ENCODE data around the gene ACADS.
A peak's percentile ranks its signal among the peaks of the same experiment; 100 is the strongest.

Gene ACADS

GRCh38 chr12:120757226-120757742 is 31.7 kb downstream of the ACADS start:
- no peak for DNase-seq (ENCODE audit: low spot score)

GRCh38 chr12:120757949-120758348 is 32.3 kb downstream of the ACADS start:
- DNase-seq (ENCODE audit: low spot score): no peak

GRCh38 chr12:120758798-120759590 is 33.4 kb downstream of the ACADS start:
- DNase-seq (ENCODE audit: low spot score): no peak

GRCh38 chr12:120759591-120760348 is 34.1 kb downstream of the ACADS start:
- DNase-seq (ENCODE audit: low spot score): no peak

- DNase-seq (ENCODE audit: low spot score): no peak
Observed at GRCh38 chr12:120760349-120761254, 35.0 kb downstream of the ACADS start.

GRCh38 chr12:120761519-120761934 is 35.9 kb downstream of the ACADS start:
- DNase-seq (ENCODE audit: low spot score): no peak

GRCh38 chr12:120762086-120762485 is 36.5 kb downstream of the ACADS start:
- no peak for DNase-seq (ENCODE audit: low spot score)

GRCh38 chr12:120763250-120763649 is 37.6 kb downstream of the ACADS start:
- no peak for DNase-seq (ENCODE audit: low spot score)

GRCh38 chr12:120764816-120765215 is 39.2 kb downstream of the ACADS start:
- DNase-seq (ENCODE audit: low spot score): no peak

GRCh38 chr12:120766566-120766965 is 40.9 kb downstream of the ACADS start:
- no peak for DNase-seq (ENCODE audit: low spot score)

- DNase-seq (ENCODE audit: low spot score): no peak
Observed at GRCh38 chr12:120767071-120768024, 41.7 kb downstream of the ACADS start.

- DNase-seq (ENCODE audit: low spot score): no peak
Observed at GRCh38 chr12:120771097-120771496, 45.5 kb downstream of the ACADS start.

GRCh38 chr12:120774169-120774916 is 48.7 kb downstream of the ACADS start:
- no peak for DNase-seq (ENCODE audit: low spot score)

- peak; percentile 22 for DNase-seq (ENCODE audit: low spot score)
Observed at GRCh38 chr12:120775862-120776552, 50.4 kb downstream of the ACADS start.

GRCh38 chr12:120783197-120783596 is 57.6 kb downstream of the ACADS start:
- no peak for DNase-seq (ENCODE audit: low spot score)

GRCh38 chr12:120784804-120785203 is 59.2 kb downstream of the ACADS start:
- no peak for DNase-seq (ENCODE audit: low spot score)

GRCh38 chr12:120787889-120788288 is 62.3 kb downstream of the ACADS start:
- no peak for DNase-seq (ENCODE audit: low spot score)
